Fibroblast of lung (primary cell): ENCODE data around the gene LIMK1. TPM values are rescaled to one million over a fixed set of nuclear protein-coding genes. Genes with fewer than 3 reads are reported as not detected.

Experiments
- DNase-seq, 2 donors: peaks; one replicate each; pipeline versions ENCODE4 v3.0.0 to v3.0.0-alpha.2; 2010; ENCODE audit warnings: low read depth in 2 of 2
- H2AFZ ChIP-seq: 2 replicates; pipeline ENCODE4 v1.5.1; 2012; ENCODE audit warnings: low read length, control low read depth, inconsistent platforms
- H3K27ac ChIP-seq: 2 replicates; pipeline ENCODE4 v1.5.1; 2011; ENCODE audit warnings: low read length, control low read depth; ENCODE audit not compliant: insufficient read depth
- H3K27me3 ChIP-seq: 2 replicates; pipeline ENCODE4 v1.5.1; 2011; ENCODE audit warnings: mild to moderate bottlenecking, low read length; ENCODE audit not compliant: control insufficient read depth, insufficient read depth
- H3K36me3 ChIP-seq: 2 replicates; pipeline ENCODE4 v1.5.1; 2011; ENCODE audit warnings: low read length; ENCODE audit not compliant: control insufficient read depth, insufficient read depth
- H3K4me1 ChIP-seq: 2 replicates; pipeline ENCODE4 v1.5.1; 2011; ENCODE audit warnings: low read length; ENCODE audit not compliant: control insufficient read depth, insufficient read depth; ENCODE audit errors: extremely low read depth
- H3K4me2 ChIP-seq: 2 replicates; pipeline ENCODE4 v1.5.1; 2011; ENCODE audit warnings: low read length, control low read depth; ENCODE audit not compliant: insufficient read depth; ENCODE audit errors: extremely low read depth
- H3K4me3 ChIP-seq, 4 experiments: fragments of 200-600 bp in 1 of 4; sonication (generic) in 1 of 4; replicated peaks in 1 of 4; 2 replicates each; pipeline ENCODE4 v1.5.1; 2011 to 2016; ENCODE audit warnings: low read length in 4 of 4, low read depth in 3 of 4, mild to moderate bottlenecking in 3 of 4, control low read depth in 2 of 4, inconsistent platforms in 1 of 4, mixed read lengths in 1 of 4; ENCODE audit not compliant: insufficient read depth in 1 of 4; ENCODE audit errors: control extremely low read depth in 1 of 4
- H3K79me2 ChIP-seq: 2 replicates; pipeline ENCODE4 v1.5.1; 2012; ENCODE audit warnings: mild to moderate bottlenecking, low read length, inconsistent platforms; ENCODE audit not compliant: control insufficient read depth, insufficient read depth
- H3K9ac ChIP-seq: 2 replicates; pipeline ENCODE4 v1.5.1; 2011; ENCODE audit warnings: mild to moderate bottlenecking, low read length, control low read depth; ENCODE audit not compliant: insufficient read depth
- H3K9me3 ChIP-seq: 2 replicates; pipeline ENCODE4 v1.5.1; 2012; ENCODE audit warnings: low read depth, low read length; ENCODE audit not compliant: control insufficient read depth, insufficient read depth
- H4K20me1 ChIP-seq: 2 replicates; pipeline ENCODE4 v1.5.1; 2011; ENCODE audit warnings: low read length; ENCODE audit not compliant: control insufficient read depth, insufficient read depth; ENCODE audit errors: extremely low read depth
- EZH2 ChIP-seq: IDR thresholded peaks from 2 replicates; pipeline ENCODE4 v1.5.1; 2012; ENCODE audit warnings: low read length, control low read depth, mild to moderate bottlenecking; ENCODE audit errors: missing control alignments
- polyA plus RNA-seq, 2 donors: library from polyadenylated mRNA; depleted of rRNA in 1 of 2; stranded (reverse) in 1 of 2; unstranded in 1 of 2; fragments of >200 nt; gene quantifications; 2 replicates each; pipeline ENCODE4 v1.2.1, GENCODE V29; 2011 to 2012; ENCODE audit warnings: missing spikeins in 1 of 2
- total RNA-seq: library from RNA; depleted of rRNA; stranded (reverse); fragments of >200 nt; gene quantifications from 2 replicates; pipeline ENCODE4 v1.2.1, GENCODE V29; 2014
- TF ChIP-seq, protein P1 (sequence below), 2 donors: IDR thresholded peaks in 1 of 2; conservative IDR thresholded peaks in 1 of 2; 1 replicate in 1 of 2; 2 replicates in 1 of 2; pipeline ENCODE4 v1.5.1; 2011 to 2012; ENCODE audit warnings: low read length in 2 of 2, control low read depth in 1 of 2, inconsistent platforms in 1 of 2, low read depth in 1 of 2, mild to moderate bottlenecking in 1 of 2

The LIMK1 gene
- total and polyA plus RNA-seq, 2 donors (not counting 1 experiment from before 2014, with no cell fraction given), result 22.5 TPM

DNA sequence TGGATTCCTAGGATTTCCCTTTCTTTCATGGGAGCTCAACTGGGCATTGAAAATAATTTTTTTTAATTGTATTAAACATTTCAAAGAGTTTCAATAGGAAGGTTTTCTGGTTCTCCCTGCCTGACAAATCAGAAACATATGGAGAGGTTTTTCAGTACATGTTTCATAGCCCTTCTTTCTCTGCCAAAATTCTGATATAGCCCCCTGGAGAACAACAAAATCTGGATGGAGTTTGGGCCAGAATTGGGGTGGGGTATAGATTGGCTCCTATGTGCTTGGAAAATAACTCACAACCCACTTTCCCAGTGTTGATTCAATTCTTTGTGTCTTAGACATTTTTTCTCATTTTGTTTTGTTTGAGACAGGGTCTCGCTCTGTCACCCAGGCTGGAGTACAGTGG is 66.0 kb downstream of the LIMK1 start:
- H2AFZ ChIP-seq, result no peak overlapping the region
- no peaks in the 10 kb centered on the region for H3K27me3 ChIP-seq
- H3K4me2 ChIP-seq, result no peak overlapping the region
- H3K27ac ChIP-seq, result no peak overlapping the region
- no peaks in the 10 kb centered on the region for H3K36me3 ChIP-seq
- no peaks in the 10 kb centered on the region for H4K20me1 ChIP-seq
- no peak overlapping the region for H3K9ac ChIP-seq
- no peaks in the 10 kb centered on the region for H3K4me1 ChIP-seq
- DNase-seq, result no peak
- no peaks in the 10 kb centered on the region for H3K9me3 ChIP-seq
- no peaks in the 10 kb centered on the region for H3K79me2 ChIP-seq
- H3K4me3 ChIP-seq, result no peak overlapping the region
- no peak for TF ChIP-seq EZH2
- TF ChIP-seq, protein P1, sequence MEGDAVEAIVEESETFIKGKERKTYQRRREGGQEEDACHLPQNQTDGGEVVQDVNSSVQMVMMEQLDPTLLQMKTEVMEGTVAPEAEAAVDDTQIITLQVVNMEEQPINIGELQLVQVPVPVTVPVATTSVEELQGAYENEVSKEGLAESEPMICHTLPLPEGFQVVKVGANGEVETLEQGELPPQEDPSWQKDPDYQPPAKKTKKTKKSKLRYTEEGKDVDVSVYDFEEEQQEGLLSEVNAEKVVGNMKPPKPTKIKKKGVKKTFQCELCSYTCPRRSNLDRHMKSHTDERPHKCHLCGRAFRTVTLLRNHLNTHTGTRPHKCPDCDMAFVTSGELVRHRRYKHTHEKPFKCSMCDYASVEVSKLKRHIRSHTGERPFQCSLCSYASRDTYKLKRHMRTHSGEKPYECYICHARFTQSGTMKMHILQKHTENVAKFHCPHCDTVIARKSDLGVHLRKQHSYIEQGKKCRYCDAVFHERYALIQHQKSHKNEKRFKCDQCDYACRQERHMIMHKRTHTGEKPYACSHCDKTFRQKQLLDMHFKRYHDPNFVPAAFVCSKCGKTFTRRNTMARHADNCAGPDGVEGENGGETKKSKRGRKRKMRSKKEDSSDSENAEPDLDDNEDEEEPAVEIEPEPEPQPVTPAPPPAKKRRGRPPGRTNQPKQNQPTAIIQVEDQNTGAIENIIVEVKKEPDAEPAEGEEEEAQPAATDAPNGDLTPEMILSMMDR (conservative IDR thresholded peaks at IDR 0.05 in 1 of 2, IDR thresholded peaks at IDR 0.05 in 1 of 2; ENCODE audit: low read depth in 1 of 2, low read length in 2 of 2), result no peak

DNA sequence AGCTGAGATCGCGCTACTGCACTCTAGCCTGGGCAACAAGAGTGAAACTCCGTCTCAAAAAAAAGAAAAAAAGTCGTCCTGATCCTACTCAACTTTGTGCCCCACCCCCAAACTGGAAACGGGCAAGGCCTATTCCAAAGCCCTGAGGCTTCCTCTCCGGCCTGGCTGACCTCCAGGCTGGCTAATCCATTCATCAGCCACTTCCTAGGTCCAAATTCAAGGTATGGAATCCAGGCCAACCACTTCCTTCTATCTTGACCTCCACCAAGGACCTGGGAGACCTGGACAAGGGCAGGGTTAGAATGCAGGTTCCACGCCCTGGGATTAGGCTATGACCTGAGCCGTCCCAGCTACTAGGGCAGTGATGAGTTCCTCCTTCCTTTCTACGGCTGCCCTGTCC is 70.1 kb downstream of the LIMK1 start:
- Histone ChIP-seq H3K9ac (no peak overlapping the region), H3K27ac (no peak overlapping the region), H3K4me1 (no peaks in the 10 kb centered on the region), H3K79me2 (no peaks in the 10 kb centered on the region), H3K4me3 (no peak overlapping the region), H3K36me3 (no peaks in the 10 kb centered on the region), H3K27me3 (no peaks in the 10 kb centered on the region), H4K20me1 (no peaks in the 10 kb centered on the region), H2AFZ (no peak overlapping the region), H3K4me2 (no peak overlapping the region), H3K9me3 (no peaks in the 10 kb centered on the region)
- TF ChIP-seq, protein P1 (conservative IDR thresholded peaks at IDR 0.05 in 1 of 2, IDR thresholded peaks at IDR 0.05 in 1 of 2; ENCODE audit: low read depth in 1 of 2, low read length in 2 of 2), result no peak
- no peak for TF ChIP-seq EZH2
- DNase-seq, result no peak

DNA sequence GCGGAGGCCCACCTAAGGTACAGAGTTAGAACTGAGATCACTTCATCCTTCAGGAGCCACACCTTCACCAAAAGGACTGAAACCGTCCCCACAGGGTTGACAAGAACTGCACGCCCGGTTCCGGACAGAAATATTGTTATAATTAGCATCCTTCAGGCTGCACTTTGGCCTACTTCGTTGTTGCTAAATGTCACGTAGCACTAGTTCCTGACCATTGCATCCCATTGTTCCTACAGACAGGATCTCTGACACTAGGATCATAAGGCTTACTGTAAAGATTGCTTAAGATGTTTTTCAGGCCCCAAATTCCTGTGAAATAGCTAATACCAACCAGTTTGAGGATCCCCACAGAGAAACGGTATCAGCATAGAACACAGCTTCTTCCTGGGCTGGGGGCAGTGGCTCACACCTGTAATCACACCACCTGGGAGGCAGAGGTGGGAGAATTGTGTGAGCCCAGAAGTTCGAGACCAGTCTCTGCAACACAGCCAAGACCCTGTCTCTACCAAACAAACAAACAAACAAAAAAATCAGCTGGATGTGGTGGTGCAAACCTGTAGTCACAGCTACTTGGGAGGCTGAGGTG is 72.3 kb downstream of the LIMK1 start:
- no peaks in the 10 kb centered on the region for H3K4me1 ChIP-seq

More for the DNA sequence above, 72.3 kb downstream of the LIMK1 start:
- Histone ChIP-seq H3K4me3 (no peak overlapping the region), H3K36me3 (no peaks in the 10 kb centered on the region), H3K27me3 (no peaks in the 10 kb centered on the region), H3K9me3 (no peaks in the 10 kb centered on the region), H2AFZ (no peak overlapping the region), H3K4me2 (no peak overlapping the region), H3K27ac (no peak overlapping the region), H3K79me2 (no peaks in the 10 kb centered on the region), H4K20me1 (no peaks in the 10 kb centered on the region), H3K9ac (no peak overlapping the region)
- TF ChIP-seq EZH2, result no peak
- TF ChIP-seq, protein P1 (conservative IDR thresholded peaks at IDR 0.05 in 1 of 2, IDR thresholded peaks at IDR 0.05 in 1 of 2; ENCODE audit: low read depth in 1 of 2, low read length in 2 of 2), result no peak
- no peak for DNase-seq
